ENCODE results near the gene ALKAL2. TPM values are rescaled to one million over a fixed set of nuclear protein-coding genes. Genes with fewer than 3 reads are reported as not detected.

ALKAL2 gene
- total RNA-seq, 1 donor from 2014 or later: 1.5 TPM

DNA sequence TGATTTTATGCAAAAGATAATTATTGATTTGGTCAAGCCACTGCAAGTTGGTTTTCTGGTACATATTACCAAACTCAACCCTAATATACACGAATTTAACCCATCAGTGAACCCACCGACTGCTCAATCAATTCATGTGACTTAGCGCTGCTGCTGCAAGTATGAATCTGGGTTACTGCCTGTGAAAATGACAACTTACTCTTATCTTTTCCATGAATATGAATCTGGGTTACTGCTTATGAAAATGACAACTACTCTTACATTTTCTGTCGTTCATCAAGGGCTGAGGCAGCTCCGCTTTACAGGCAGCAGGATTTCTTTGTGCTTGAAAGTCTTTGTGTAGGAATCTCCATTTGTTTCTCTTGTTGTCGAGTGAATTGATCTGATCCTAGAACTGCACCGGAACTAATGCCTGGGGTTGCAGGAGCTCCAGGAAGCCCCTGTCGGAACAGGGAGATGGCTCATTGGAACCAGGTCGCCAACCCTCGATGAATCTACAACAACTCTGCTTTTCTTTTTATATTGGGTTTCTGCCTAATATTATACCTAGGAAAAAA, 22.1 kb upstream of the ALKAL2 start:
- Mint-ChIP-seq H3K27me3 (ENCODE audit: low read depth, unreplicated experiment) (peaks cover 8% of the 10 kb centered on the region), H3K36me3 (ENCODE audit: low read depth, unreplicated experiment) (no peaks in the 10 kb centered on the region), H3K4me3 (ENCODE audit: unreplicated experiment) (no peak overlapping the region), H3K27ac (ENCODE audit: unreplicated experiment) (no peak overlapping the region), H3K4me1 (ENCODE audit: low read depth, unreplicated experiment) (peaks cover 6% of the 10 kb centered on the region), H3K9me3 (ENCODE audit: unreplicated experiment) (no peaks in the 10 kb centered on the region)
- H3K9ac ChIP-seq (ENCODE audit: low read length): no peak overlapping the region
- no peaks in the 10 kb centered on the region for H3K9me3 ChIP-seq (ENCODE audit: insufficient read depth, low read depth, low read length)
- DNase-seq (ENCODE audit: low read depth) (no peak), FAIRE-seq (no peak)
- no peaks in the 10 kb centered on the region for H3K4me1 ChIP-seq (ENCODE audit: insufficient read depth, low read length)
- TF ChIP-seq, protein P1, sequence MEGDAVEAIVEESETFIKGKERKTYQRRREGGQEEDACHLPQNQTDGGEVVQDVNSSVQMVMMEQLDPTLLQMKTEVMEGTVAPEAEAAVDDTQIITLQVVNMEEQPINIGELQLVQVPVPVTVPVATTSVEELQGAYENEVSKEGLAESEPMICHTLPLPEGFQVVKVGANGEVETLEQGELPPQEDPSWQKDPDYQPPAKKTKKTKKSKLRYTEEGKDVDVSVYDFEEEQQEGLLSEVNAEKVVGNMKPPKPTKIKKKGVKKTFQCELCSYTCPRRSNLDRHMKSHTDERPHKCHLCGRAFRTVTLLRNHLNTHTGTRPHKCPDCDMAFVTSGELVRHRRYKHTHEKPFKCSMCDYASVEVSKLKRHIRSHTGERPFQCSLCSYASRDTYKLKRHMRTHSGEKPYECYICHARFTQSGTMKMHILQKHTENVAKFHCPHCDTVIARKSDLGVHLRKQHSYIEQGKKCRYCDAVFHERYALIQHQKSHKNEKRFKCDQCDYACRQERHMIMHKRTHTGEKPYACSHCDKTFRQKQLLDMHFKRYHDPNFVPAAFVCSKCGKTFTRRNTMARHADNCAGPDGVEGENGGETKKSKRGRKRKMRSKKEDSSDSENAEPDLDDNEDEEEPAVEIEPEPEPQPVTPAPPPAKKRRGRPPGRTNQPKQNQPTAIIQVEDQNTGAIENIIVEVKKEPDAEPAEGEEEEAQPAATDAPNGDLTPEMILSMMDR (IDR thresholded peaks at IDR 0.05; ENCODE audit: insufficient read depth, low read depth, low read length): no peak
- no peak for TF ChIP-seq EZH2 (IDR thresholded peaks at IDR 0.05; ENCODE audit: insufficient read depth, low read length)
- H4K20me1 ChIP-seq (ENCODE audit: insufficient read depth, low read length): no peaks in the 10 kb centered on the region
- H3K27me3 ChIP-seq (ENCODE audit: insufficient read depth, low read length): no peaks in the 10 kb centered on the region
- no peak overlapping the region for H2AFZ ChIP-seq (ENCODE audit: low read depth, low read length)
- no peaks in the 10 kb centered on the region for H3K36me3 ChIP-seq (ENCODE audit: insufficient read depth, low read length)
- H3K4me2 ChIP-seq (ENCODE audit: low read length): no peak overlapping the region
- no peak overlapping the region for H3K27ac ChIP-seq (ENCODE audit: low read depth, low read length)
- H3K4me3 ChIP-seq (ENCODE audit: insufficient read depth, low read depth, low read length): no peak overlapping the region
- no peaks in the 10 kb centered on the region for H3K79me2 ChIP-seq (ENCODE audit: insufficient read depth, low read length)

DNA sequence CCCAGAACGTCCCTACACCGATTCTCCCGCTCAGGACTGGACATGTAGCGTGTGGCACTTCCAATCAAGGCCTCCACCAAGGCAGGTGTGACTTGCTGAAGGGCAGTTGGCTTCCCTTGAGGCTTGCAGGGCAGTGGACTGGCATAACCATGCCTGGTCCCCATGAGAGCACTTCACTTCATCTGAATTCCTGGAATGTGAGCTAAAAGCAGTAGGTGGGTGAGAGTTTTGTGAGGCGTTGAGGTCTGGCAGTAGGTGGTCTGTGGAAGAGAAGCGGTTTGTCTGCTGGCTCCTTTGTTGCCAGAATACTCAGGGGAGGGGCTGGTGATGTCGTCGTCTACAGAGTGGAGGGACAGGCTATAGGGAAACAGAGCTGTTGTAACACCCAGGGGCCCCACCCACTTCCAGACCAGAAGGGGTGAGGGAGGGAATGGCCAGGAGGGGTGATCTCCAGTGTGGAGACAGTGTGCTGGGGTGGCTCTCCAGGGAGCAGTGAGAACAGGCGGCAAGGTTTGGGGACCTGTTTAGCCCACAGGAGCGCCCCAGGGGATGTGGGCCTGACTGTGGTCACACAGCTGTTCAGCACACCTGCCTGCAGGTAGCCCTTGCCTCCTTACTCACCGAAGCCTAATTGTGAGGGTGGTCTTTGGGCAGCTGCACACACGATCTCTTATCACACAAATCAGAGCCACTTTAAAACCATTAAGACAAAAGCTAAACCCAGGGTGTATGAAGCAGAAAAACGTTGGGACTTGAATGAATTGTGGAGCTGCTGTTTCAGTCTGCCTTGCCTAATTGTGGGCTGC, 21.5 kb upstream of the ALKAL2 start:
- Histone ChIP-seq H3K9ac (ENCODE audit: low read length) (no peak overlapping the region), H4K20me1 (ENCODE audit: insufficient read depth, low read length) (no peaks in the 10 kb centered on the region), H3K79me2 (ENCODE audit: insufficient read depth, low read length) (no peaks in the 10 kb centered on the region), H3K36me3 (ENCODE audit: insufficient read depth, low read length) (no peaks in the 10 kb centered on the region), H3K27ac (ENCODE audit: low read depth, low read length) (no peak overlapping the region), H2AFZ (ENCODE audit: low read depth, low read length) (peak overlapping the region; percentile 47), H3K4me1 (ENCODE audit: insufficient read depth, low read length) (no peaks in the 10 kb centered on the region), H3K9me3 (ENCODE audit: insufficient read depth, low read depth, low read length) (no peaks in the 10 kb centered on the region), H3K4me2 (ENCODE audit: low read length) (no peak overlapping the region), H3K27me3 (ENCODE audit: insufficient read depth, low read length) (no peaks in the 10 kb centered on the region), H3K4me3 (ENCODE audit: insufficient read depth, low read depth, low read length) (no peak overlapping the region)
- H3K4me1 Mint-ChIP-seq (ENCODE audit: low read depth, unreplicated experiment): peaks cover 6% of the 10 kb centered on the region
- H3K27ac Mint-ChIP-seq (ENCODE audit: unreplicated experiment): no peak overlapping the region
- H3K27me3 Mint-ChIP-seq (ENCODE audit: low read depth, unreplicated experiment): peaks cover 8% of the 10 kb centered on the region
- DNase-seq (ENCODE audit: low read depth) (no peak), FAIRE-seq (no peak)
- no peak overlapping the region for H3K4me3 Mint-ChIP-seq (ENCODE audit: unreplicated experiment)
- H3K36me3 Mint-ChIP-seq (ENCODE audit: low read depth, unreplicated experiment): no peaks in the 10 kb centered on the region
- no peaks in the 10 kb centered on the region for H3K9me3 Mint-ChIP-seq (ENCODE audit: unreplicated experiment)
- TF ChIP-seq, protein P1 (IDR thresholded peaks at IDR 0.05; ENCODE audit: insufficient read depth, low read depth, low read length): no peak
- no peak for TF ChIP-seq EZH2 (IDR thresholded peaks at IDR 0.05; ENCODE audit: insufficient read depth, low read length)

DNA sequence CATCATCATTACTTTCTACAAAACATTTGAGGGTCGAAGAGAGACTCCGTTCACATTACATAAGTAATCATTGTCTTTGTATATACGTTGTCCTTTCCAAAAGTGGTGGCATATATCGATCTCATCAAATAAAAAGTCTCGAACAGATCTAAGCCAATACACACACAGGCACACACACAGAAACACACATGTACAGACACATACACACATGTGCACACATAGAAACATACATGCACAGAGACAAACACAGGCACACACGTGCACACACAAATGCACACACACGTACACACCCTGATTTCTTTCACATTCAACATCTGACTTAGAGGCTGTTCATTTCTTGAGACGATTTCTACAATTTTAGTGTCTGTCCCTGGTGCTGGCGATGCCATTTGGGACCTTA, 17.5 kb upstream of the ALKAL2 start:
- Histone ChIP-seq H3K36me3 (ENCODE audit: insufficient read depth, low read length) (no peaks in the 10 kb centered on the region), H3K4me3 (ENCODE audit: insufficient read depth, low read depth, low read length) (no peak overlapping the region), H2AFZ (ENCODE audit: low read depth, low read length) (no peak overlapping the region), H3K4me1 (ENCODE audit: insufficient read depth, low read length) (no peaks in the 10 kb centered on the region), H3K4me2 (ENCODE audit: low read length) (no peak overlapping the region), H3K9ac (ENCODE audit: low read length) (no peak overlapping the region), H4K20me1 (ENCODE audit: insufficient read depth, low read length) (no peaks in the 10 kb centered on the region), H3K27me3 (ENCODE audit: insufficient read depth, low read length) (no peaks in the 10 kb centered on the region), H3K27ac (ENCODE audit: low read depth, low read length) (no peak overlapping the region), H3K9me3 (ENCODE audit: insufficient read depth, low read depth, low read length) (no peaks in the 10 kb centered on the region), H3K79me2 (ENCODE audit: insufficient read depth, low read length) (no peaks in the 10 kb centered on the region)
- Mint-ChIP-seq H3K27ac (ENCODE audit: unreplicated experiment) (no peak overlapping the region), H3K4me3 (ENCODE audit: unreplicated experiment) (no peak overlapping the region), H3K36me3 (ENCODE audit: low read depth, unreplicated experiment) (no peaks in the 10 kb centered on the region), H3K4me1 (ENCODE audit: low read depth, unreplicated experiment) (peaks cover 6% of the 10 kb centered on the region), H3K9me3 (ENCODE audit: unreplicated experiment) (peaks cover 6% of the 10 kb centered on the region), H3K27me3 (ENCODE audit: low read depth, unreplicated experiment) (peaks cover 6% of the 10 kb centered on the region)
- FAIRE-seq (no peak), DNase-seq (ENCODE audit: low read depth) (no peak)
- TF ChIP-seq EZH2 (IDR thresholded peaks at IDR 0.05; ENCODE audit: insufficient read depth, low read length): no peak
- TF ChIP-seq, protein P1 (IDR thresholded peaks at IDR 0.05; ENCODE audit: insufficient read depth, low read depth, low read length): no peak

Data from astrocyte (in vitro differentiated cells and primary cell).